ENCODE data around the gene PALLD.

GRCh38 chr4:168641811-168642140 lies 144.9 kb downstream of the PALLD start:
- TF ChIP-seq CTCF (IDR thresholded peaks at IDR 0.05) = no peak
- TF ChIP-seq POLR2A (IDR thresholded peaks at IDR 0.05) = no peak
